ENCODE measurements around the gene PPM1M. TPM values are rescaled to one million over a fixed set of nuclear protein-coding genes. Genes with fewer than 3 reads are reported as not detected.
A peak's percentile ranks its signal among the peaks of the same experiment; 100 is the strongest.
"Not testable (repeated sequence)": the region's sequence is repeated elsewhere in the genome, so short reads cannot be mapped to it uniquely, and the experiment has no call there.

The PPM1M gene
- total RNA-seq, 1 experiment from 2014 or later = 1.4 TPM

DNA sequence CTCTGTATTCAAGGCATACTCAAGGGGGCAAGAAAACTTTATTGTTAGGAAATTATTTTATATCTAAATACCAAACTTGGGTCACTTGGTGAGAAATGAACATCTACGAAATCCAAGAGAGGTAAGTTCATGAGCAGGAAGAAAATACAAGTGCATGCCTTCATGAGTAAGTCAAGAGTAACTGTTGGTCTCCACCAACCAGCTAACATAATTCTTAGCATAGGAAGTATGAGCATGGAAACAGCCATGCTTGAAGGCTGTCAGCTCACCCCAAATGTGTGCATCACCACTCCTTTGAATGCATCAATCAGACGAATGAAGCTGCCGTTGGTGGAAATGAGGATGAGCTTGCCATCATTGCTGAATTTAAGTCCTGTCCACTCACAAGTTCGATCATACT lies 13.9 kb downstream of the PPM1M start:
- DNase-seq (ENCODE audit: low spot score) = no peak
- in situ Hi-C loops (cut with HindIII; ENCODE audit: low sequenced_read_pairs) = no loop called here

DNA sequence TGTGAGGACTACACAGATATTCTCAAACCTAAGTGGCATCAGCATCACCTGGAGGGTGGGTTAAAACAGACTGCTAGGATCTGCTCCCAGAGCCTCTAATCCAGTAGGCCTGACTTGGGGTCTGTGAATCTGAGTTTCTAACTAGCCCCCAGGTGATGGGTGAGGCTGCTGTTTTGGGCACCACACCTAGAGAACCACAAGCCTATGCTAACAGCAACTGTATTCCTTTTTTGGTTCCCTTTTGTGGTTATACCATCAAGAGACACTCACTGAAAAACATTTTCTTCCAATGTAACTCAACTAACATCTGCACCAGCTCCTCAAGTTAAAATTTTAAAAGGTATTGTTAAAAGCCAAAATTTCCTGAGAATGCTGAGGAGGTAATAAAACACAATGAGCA lies 16.9 kb downstream of the PPM1M start:
- in situ Hi-C loops (cut with HindIII; ENCODE audit: low sequenced_read_pairs) = no loop called here
- DNase-seq (ENCODE audit: low spot score) = no peak

DNA sequence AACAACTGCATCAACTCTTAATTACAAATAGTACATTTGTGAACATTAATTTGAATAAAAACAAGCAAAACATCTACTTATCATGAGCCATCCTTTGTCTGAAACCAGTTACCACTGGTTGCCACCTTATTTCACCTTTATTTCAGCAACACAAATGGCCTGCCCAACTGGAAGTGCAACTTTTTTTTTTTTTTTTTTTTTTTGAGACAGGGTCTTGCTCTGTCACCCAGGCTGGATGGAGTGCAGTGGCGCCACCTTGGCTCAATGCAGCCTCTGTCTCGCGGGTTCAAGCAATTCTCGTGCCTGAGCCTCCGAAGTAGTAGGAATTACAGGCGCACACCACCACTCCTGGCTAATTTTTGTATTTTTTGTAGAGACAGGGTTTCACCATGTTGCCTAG lies 19.8 kb downstream of the PPM1M start:
- no peak for DNase-seq (ENCODE audit: low spot score)
- in situ Hi-C loops (cut with HindIII; ENCODE audit: low sequenced_read_pairs) = no loop called here

DNA sequence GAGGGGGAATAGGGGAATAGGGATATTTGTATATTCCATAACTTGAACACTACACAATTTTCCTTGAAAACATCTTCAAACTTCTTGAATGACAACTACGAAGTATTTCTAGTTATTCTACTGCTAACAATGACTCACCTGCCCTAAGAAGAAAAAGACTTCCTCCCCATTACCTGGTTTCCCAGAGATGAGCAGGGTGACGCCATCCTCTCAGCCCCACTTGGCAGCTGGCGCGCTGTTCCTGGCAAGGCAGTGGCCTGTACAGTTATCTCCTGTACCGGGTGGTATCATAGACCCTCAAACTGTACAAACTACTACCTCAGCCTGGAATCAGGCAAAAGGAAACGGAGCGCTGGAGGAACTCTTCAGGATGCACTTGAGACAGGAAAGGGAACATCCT lies 22.5 kb downstream of the PPM1M start:
- DNase-seq (ENCODE audit: low spot score) = no peak
- in situ Hi-C loops (cut with HindIII; ENCODE audit: low sequenced_read_pairs) = no loop called here

DNA sequence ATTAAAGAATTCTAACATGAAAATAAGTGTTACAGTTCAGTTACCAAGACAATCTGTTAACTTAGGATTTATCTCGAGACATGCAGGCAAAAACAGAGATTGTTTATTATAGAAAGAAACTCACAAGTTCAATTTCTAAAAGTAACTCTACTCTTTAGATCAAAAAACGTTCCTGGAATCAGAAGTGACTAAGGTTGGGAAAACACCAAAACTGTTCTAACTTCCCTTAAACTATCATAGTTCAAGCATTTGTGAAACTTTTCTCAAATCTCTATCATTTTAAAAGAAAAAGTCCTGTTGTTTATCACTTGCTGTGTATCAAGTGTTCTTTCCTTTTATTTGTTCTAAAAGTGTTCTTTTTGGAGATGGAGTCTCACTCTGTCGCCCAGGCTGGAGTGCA lies 24.2 kb downstream of the PPM1M start:
- DNase-seq (ENCODE audit: low spot score) = no peak
- in situ Hi-C loops (cut with HindIII; ENCODE audit: low sequenced_read_pairs) = no loop called here

DNA sequence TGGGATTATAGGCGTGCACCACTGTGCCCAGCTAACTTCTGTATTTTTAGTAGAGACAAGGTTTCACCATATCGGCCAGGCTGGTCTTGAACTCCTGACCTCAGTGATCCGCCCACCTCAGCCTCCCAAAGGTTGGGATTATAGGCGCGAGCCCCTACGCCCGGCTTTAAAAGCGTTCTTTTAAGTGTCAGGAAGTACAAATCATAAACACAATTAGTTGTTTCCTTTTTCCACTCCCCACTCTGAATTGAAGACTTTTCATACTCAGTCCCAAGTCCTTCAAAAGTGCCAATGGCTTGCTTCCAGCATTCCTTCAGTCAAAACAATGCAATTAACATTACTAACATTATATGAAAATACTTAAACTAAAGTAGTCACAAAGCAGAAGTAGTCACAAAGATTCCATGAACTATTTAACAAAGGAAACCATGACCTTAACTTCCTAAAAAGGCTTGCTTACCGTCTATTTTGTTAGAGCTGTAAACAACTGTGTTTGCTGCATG lies 24.7 kb downstream of the PPM1M start:
- no peak for DNase-seq (ENCODE audit: low spot score)
- in situ Hi-C loops (cut with HindIII; ENCODE audit: low sequenced_read_pairs) = no loop called here

DNA sequence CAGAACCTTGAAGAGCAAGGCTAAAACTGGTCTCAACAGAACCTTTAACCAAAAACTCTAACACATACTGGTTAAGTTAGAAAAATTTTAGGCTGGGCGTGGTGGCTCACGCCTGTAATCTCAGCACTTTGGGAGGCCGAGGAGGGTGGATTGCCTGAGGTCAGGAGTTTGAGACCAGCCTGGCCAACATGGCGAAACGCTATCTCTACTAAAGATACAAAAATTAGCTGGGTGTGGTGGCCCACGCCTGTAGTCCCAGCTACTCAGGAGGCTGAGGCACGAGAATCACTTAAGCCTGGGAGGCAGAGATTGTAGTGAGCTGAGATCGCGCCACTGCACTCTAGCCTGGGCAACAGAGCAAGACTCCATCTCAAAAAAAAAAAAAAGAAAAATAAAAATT lies 26.6 kb downstream of the PPM1M start:
- in situ Hi-C loops (cut with HindIII; ENCODE audit: low sequenced_read_pairs); DNase-seq (ENCODE audit: low spot score): not testable (repeated sequence)

DNA sequence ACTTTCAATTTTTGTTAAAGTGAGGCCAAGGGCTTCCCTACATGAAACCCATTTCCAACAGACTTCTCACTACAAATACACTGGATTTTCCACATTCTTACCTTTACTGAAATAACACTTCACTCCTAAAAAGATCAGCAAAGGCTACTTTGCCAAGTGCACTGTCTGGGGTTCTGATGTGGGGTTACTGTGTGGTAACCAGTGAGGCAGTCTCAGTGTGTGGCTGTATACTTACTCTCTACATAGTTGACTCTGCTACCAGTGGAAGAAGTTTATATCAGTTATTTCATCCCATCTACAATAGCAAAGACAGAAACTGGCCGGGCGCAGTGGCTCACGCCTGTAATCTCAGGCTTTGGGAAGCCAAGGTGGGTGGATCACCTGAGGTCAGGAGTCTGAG lies 27.3 kb downstream of the PPM1M start:
- in situ Hi-C loops (cut with HindIII; ENCODE audit: low sequenced_read_pairs) = no loop called here
- DNase-seq (ENCODE audit: low spot score) = no peak

DNA sequence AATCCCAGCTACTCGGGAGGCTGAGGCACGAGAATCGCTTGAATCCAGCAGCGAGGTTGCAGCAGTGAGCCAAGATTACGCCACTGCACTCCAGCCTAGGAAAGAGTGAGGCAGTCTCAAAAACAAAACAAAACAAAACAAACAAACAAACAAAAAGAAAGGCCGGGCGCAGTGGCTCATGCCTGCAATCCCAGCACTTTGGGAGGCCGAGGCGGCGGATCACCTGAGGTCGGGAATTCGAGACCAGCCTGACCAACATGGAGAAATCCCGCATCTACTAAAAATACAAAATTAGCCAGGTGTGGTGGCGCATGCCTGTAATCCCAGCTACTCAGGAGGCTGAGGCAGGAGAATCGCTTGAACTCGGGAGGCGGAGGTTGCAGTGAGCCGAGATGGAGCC lies 29.2 kb downstream of the PPM1M start:
- in situ Hi-C loops (cut with HindIII; ENCODE audit: low sequenced_read_pairs); DNase-seq (ENCODE audit: low spot score): not testable (repeated sequence)

DNA sequence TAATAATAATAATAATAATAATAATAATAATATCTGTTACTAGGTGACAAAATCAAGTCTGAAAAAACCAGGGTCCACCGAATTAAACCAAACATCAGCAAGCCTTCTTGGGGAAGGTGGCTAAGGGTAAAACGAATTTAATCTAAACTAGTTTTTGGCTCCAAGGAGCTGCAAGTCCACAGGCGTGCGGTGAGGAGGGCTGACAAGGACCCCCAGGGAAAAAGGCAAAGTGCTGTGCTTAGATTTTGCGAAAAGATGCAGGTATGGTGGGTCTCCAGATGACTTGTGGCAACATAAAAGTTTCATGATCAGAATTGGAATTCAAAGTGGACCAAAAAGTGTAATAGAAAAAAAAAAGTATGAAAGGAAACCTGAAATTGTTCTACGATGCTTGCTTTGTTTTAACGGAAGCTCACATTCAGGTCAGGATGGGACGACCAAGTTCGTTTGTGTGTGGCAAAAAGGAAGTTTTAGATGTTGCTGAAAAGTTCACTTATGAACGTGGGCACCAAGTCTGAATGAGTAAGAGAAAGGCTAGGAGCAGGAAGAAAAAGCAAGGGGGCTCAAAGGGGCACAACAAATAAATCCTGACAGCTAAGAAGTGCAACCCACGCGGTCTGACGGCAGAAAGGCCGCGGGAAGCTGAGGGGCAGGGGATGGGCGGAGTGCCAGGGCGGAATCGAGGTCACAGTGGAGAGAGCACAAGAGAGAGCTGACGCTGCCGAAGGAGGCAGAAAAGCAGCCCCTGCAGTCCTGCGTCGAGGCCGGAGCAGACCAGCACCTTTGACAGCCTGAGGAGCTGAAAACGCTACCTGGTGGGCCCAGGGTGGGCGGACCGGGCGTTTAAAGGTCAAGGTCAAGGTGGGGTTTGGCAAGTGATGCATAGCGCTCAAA lies 31.8 kb downstream of the PPM1M start:
- peak; percentile 54 for DNase-seq (ENCODE audit: low spot score)
- in situ Hi-C loops (cut with HindIII; ENCODE audit: low sequenced_read_pairs) = no loop called here

DNA sequence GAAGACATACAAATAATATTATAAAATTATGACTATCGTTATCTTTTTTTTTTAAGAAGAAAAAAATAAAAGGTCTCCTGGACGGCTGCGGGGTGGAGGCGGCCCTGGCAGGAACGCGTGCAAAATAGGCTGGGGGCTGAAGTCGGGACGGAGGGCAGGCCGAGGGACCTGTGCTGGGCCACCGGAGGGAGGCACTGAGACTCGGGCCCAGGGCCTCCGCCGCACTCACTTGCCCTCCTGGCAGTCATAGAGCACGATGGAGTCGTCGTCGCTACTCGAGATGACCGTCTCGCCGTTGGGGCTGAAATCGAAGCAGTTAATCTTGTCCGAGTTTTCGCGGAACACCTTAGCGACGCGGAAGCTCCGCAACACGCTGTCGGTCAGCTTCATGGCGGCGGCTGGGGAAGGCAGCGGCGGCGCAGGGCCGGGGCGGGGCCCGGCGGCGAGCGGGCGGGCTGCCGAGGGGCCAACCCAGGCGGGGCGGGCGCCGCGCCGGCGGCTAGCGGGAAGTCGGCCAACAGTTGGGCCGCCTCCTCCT lies 32.5 kb downstream of the PPM1M start:
- DNase-seq (ENCODE audit: low spot score) = peak; percentile 61
- in situ Hi-C loops (cut with HindIII; ENCODE audit: low sequenced_read_pairs) = no loop called here

DNA sequence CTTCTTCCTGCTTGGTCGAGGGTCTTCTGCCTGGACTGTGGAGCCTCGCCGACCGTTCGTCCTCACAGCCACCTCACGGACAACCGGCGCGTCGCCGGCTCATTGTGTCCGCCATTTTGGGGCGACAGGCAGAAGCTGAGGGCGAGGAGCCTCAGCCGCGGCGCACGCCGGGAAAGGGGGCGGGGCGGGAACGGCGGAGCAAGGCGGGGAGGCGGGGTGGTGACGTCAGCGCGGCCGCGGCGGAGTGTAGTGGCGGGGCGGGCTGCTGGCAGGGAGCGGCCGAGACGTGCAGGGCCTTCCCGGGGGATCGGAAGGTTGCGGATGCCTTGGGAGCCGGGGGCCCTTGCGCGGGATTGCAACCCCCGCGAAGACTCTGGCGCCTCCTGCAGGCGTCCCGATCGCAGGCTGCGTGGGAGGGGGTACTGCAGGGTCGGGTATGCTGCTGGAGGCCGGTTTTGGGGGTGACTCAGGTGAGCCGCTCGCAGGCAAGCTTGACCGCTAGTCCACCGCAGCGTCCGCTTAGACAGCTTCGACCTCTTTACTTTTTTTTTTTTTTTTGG lies 33.0 kb downstream of the PPM1M start, which contains the start of gene WDR82:
TSS of gene WDR82 (minus strand) at position 140 of the 560 bp plus-strand sequence. CDS start 288 bp downstream, outside the sequence.
- in situ Hi-C loops (cut with HindIII; ENCODE audit: low sequenced_read_pairs) = no loop called here

DNA sequence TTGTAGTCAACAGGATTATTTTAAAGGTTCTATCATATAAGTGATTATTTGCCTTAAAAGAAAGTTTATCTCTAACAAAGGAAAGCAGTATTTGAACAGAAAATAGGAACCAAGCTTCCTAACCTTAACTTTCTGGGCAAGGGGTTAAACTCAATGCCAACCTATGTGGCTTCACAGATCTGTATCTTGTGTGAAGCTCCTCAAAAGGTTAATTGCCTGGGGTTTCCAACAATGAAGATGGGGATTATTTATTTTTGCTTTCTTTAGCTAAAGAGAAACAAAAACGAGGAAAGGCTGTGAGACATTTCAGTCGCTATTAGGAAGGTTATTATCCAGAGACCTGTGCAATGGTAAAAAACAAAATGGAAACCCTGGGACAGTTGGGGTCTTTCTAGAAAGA lies 34.0 kb downstream of the PPM1M start:
- in situ Hi-C loops (cut with HindIII; ENCODE audit: low sequenced_read_pairs) = no loop called here
- no peak for DNase-seq (ENCODE audit: low spot score)

More for the DNA sequence above, 33.0 kb downstream of the PPM1M start, which contains the start of gene WDR82:
- DNase-seq (ENCODE audit: low spot score) = peak; percentile 93

DNA sequence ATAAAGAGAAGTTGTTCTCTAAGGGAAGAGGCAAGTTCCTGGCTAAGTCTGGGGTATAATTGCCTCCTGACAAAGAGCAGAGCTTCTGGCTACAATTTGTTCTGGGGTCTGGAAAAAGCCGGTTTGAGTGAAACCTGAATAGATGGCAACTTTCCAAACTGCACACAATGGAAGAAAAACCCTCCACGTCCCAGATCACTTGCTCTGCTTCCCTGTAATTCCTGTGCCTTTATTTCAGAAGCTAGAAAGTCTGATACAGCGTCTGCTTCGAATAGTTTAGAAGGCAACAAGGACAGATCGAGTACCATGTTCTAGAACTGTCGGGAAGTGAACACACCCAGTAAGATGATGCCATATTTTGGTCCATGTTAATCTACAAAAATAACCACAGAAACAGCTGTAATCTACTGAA lies 34.5 kb downstream of the PPM1M start:
- in situ Hi-C loops (cut with HindIII; ENCODE audit: low sequenced_read_pairs) = no loop called here
- DNase-seq (ENCODE audit: low spot score) = no peak

DNA sequence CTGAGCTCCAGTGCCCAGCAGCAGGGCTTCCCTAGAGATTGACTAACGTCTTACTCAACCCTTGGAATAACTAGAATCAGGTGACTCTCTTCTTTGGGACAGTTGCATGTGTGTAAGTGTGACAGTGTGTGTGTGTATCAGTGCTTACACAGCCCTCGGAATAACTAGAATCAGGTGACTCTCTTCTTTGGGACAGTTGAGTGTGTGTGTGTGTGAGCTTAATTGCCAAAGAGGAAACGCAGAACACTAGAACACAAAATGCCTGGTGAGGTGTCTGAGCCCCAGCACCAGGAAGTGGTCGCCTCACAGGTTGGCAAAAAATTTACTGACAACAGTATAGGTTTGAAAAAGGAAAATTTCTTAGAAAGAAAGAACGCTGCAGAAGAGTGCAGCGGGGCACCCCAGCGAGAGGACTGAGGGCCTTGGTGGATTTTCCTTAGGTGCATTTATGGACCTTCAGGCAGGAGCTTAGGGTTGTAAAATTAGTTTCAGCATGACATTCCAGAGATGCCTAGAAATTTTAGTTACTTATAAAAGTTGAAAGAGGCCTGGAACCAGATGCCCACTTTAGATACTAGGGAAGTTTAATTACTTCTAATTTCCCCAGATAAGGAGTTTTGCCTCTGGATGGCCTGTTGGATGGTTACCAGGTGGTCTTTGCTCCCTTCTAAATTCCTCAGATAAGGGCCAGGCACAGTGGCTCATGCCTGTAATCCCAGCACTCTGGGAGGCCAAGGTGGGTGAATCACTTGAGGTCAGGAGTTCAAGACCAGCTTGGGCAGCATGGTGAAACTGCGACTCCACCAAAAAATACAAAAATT lies 36.6 kb downstream of the PPM1M start:
- DNase-seq (ENCODE audit: low spot score) = peak; percentile 53

DNA sequence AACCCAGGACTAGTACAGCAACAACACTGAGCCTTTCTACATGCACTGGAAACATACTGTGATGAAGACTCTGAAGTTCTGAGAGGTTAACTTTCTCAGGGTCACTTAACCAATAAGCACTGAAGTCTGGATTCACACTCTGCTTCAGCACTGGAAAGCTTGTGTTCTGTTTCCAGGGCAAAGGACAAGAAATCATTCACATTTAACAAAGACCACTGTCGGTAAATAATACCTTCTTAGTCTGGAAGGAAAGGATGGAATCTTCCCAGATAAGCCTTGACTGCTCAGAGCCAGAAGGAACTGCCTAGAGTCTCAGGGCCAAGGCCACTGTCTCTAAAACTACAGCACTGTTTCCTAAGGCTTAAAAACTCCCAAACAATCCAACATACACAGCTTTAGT lies 37.7 kb downstream of the PPM1M start:
- in situ Hi-C loops (cut with HindIII; ENCODE audit: low sequenced_read_pairs) = no loop called here
- DNase-seq (ENCODE audit: low spot score) = peak; percentile 25

More for the DNA sequence above, 36.6 kb downstream of the PPM1M start:
- in situ Hi-C loops (cut with HindIII; ENCODE audit: low sequenced_read_pairs) = no loop called here

DNA sequence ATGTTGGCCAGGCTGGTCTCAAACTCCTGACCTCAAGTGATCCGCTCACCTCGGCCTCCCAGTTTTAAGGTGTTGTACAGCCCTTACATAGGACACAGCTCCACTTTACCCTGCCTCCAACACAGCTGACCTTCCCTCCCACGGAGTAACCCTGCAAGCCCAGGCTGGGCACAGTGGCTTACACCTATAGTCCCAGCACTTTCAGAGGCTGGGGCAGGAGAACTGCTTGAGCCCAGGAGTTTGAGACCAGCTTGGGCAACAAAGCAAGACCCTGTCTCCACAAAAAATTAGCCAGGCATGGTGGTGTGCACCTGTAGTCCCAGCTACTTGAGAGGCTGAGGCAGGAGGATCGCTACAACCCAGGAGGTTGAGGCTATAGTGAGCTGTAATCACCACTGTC lies 38.5 kb downstream of the PPM1M start:
- DNase-seq (ENCODE audit: low spot score); in situ Hi-C loops (cut with HindIII; ENCODE audit: low sequenced_read_pairs): not testable (repeated sequence)

DNA sequence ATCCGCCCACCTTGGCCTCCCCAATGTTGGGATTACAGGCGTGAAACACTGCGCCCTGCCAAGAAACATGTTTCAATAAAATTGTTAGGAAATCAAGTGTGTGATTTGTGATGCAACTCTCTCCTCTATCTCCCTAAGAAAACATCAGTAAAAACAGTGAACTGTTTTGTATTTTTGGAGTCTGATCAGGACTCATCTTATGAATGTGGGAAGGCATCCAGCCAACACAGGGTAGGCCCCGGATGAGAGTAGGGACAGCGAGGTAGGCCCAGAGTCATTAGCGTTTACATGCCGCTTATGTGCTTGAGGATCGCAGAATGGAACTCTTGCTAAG lies 41.2 kb downstream of the PPM1M start:
- in situ Hi-C loops (cut with HindIII; ENCODE audit: low sequenced_read_pairs) = no loop called here
- DNase-seq (ENCODE audit: low spot score) = no peak

DNA sequence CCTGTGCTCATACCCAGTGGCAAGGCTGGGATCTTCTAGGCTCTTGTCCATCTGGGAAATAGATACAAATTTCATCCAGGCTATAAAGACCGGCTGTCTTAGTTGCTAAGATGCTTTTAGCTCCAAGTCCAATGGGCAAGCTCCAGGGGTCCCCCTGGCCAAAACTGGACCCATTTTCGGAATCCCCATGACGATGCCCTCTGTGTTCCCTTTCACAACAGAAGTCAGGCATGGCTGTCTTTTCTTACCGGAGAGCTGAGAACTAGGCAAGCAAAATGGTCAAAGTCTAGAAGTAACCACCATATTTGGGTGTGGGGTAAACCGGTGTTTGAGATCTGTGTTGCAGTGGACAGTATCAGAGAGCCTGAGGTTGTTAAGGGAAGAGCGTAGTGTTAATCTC lies 43.1 kb downstream of the PPM1M start:
- DNase-seq (ENCODE audit: low spot score) = no peak
- in situ Hi-C loops (cut with HindIII; ENCODE audit: low sequenced_read_pairs) = no loop called here

Measured in G401 (cell line).